OCI-LY1 (cell line): ENCODE data around the gene SGMS2.

Experiments
- H2AFZ ChIP-seq: fragments of 200-600 bp; sonication (generic), shearing (Covaris generic); 2 replicates; pipeline ENCODE4 v1.6.0; 2014; ENCODE audit warnings: antibody characterized with exemption, mild to moderate bottlenecking, low read length
- H3F3A ChIP-seq: fragments of 200-600 bp; sonication (generic), shearing (Covaris generic); 2 replicates; pipeline ENCODE4 v1.6.0; 2014; ENCODE audit warnings: mild to moderate bottlenecking, antibody characterized with exemption, low read length, moderate library complexity; ENCODE audit not compliant: insufficient read depth
- H3K27ac ChIP-seq: fragments of 200-600 bp; sonication (generic); 2 replicates; pipeline ENCODE4 v1.5.1; 2014; ENCODE audit warnings: low read length, mixed run types, mild to moderate bottlenecking, low read depth; ENCODE audit not compliant: poor library complexity, severe bottlenecking
- H3K27me3 ChIP-seq: fragments of 200-600 bp; sonication (generic); 2 replicates; pipeline ENCODE4 v1.6.0; 2014; ENCODE audit warnings: antibody characterized with exemption, mild to moderate bottlenecking, low read length, moderate library complexity; ENCODE audit not compliant: insufficient read depth
- H3K36me3 ChIP-seq: fragments of 200-600 bp; sonication (generic); 2 replicates; pipeline ENCODE4 v1.6.1; 2014; ENCODE audit warnings: mild to moderate bottlenecking, antibody characterized with exemption, low read length, moderate library complexity, mixed read lengths; ENCODE audit not compliant: insufficient read depth
- H3K4me1 ChIP-seq: fragments of 200-600 bp; sonication (generic); 2 replicates; pipeline ENCODE4 v1.5.1; 2014; ENCODE audit warnings: mild to moderate bottlenecking, low read length, moderate library complexity; ENCODE audit not compliant: insufficient read depth, severe bottlenecking
- H3K4me2 ChIP-seq: fragments of 200-600 bp; sonication (generic), shearing (Covaris generic); 2 replicates; pipeline ENCODE4 v1.6.1; 2014; ENCODE audit warnings: low read length
- H3K4me3 ChIP-seq: fragments of 200-600 bp; sonication (generic); 2 replicates; pipeline ENCODE4 v1.5.1; 2014; ENCODE audit warnings: low read length, low read depth, mild to moderate bottlenecking, mixed read lengths; ENCODE audit not compliant: poor library complexity, severe bottlenecking
- H3K79me2 ChIP-seq: fragments of 200-600 bp; shearing (Covaris generic); 2 replicates; pipeline ENCODE4 v1.6.1; 2016; ENCODE audit warnings: mixed run types, low read length, mixed read lengths; ENCODE audit not compliant: insufficient read depth
- H3K9ac ChIP-seq: fragments of 200-600 bp; sonication (generic), shearing (Covaris generic); 2 replicates; pipeline ENCODE4 v1.6.1; 2014; ENCODE audit warnings: mild to moderate bottlenecking, low read length, mixed read lengths
- H3K9me2 ChIP-seq: fragments of 200-600 bp; sonication (generic), shearing (Covaris generic); 2 replicates; pipeline ENCODE4 v1.6.1; 2014; ENCODE audit warnings: low read depth, mild to moderate bottlenecking, low read length, mixed read lengths
- H3K9me3 ChIP-seq: fragments of 200-600 bp; shearing (Covaris generic); 2 replicates; pipeline ENCODE4 v1.6.1; 2014; ENCODE audit warnings: low read length, mixed read lengths
- H4K20me1 ChIP-seq: fragments of 200-600 bp; sonication (generic), shearing (Covaris generic); 2 replicates; pipeline ENCODE4 v1.6.0; 2016; ENCODE audit warnings: mild to moderate bottlenecking, low read length; ENCODE audit not compliant: insufficient read depth
- EZH2 ChIP-seq: fragments of 200-600 bp; sonication (generic), shearing (Covaris generic); IDR thresholded peaks from 2 replicates; pipeline ENCODE4 v1.8.0; 2017; ENCODE audit warnings: borderline replicate concordance, mixed run types, mild to moderate bottlenecking, antibody characterized with exemption, low read length, moderate library complexity, mixed read lengths
- TF ChIP-seq, protein P1 (sequence below): fragments of 200-600 bp; sonication (generic), shearing (Covaris generic); IDR thresholded peaks from 2 replicates; pipeline ENCODE4 v1.5.1; 2017; ENCODE audit warnings: mild to moderate bottlenecking, antibody characterized with exemption, low read length, moderate library complexity, mixed read lengths

The SGMS2 gene

DNA sequence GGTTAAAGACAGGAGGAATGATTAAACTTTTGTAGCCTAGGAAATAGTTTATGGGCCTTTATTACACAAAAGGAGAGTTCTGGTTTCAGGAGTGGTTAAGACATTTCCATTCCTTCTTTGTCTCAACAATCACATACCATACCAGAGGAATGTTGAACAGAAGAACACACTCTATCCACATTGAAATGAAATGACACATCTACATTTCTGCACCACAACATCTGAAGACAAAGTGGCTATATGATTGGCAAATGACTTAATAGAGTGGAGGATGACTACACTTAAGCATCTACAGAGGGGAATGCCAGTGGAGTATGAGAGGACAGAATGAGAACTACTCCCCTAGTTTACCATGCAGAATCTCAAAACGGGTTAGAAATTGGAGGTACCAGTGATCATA lies 114.6 kb downstream of the SGMS2 start:
- TF ChIP-seq, protein P1, sequence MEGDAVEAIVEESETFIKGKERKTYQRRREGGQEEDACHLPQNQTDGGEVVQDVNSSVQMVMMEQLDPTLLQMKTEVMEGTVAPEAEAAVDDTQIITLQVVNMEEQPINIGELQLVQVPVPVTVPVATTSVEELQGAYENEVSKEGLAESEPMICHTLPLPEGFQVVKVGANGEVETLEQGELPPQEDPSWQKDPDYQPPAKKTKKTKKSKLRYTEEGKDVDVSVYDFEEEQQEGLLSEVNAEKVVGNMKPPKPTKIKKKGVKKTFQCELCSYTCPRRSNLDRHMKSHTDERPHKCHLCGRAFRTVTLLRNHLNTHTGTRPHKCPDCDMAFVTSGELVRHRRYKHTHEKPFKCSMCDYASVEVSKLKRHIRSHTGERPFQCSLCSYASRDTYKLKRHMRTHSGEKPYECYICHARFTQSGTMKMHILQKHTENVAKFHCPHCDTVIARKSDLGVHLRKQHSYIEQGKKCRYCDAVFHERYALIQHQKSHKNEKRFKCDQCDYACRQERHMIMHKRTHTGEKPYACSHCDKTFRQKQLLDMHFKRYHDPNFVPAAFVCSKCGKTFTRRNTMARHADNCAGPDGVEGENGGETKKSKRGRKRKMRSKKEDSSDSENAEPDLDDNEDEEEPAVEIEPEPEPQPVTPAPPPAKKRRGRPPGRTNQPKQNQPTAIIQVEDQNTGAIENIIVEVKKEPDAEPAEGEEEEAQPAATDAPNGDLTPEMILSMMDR: no peak
- TF ChIP-seq EZH2: no peak
- Histone ChIP-seq H3K79me2 (no peaks in the 10 kb centered on the region), H3K4me2 (no peak overlapping the region), H3K27me3 (no peaks in the 10 kb centered on the region), H3K4me3 (no peak overlapping the region), H3K9ac (no peak overlapping the region), H3K4me1 (no peaks in the 10 kb centered on the region), H3K36me3 (peaks cover 14% of the 10 kb centered on the region), H3K9me3 (no peaks in the 10 kb centered on the region), H4K20me1 (no peaks in the 10 kb centered on the region), H3K27ac (no peak overlapping the region), H3K9me2 (no peaks in the 10 kb centered on the region), H3F3A (no peaks in the 10 kb centered on the region), H2AFZ (no peak overlapping the region)

DNA sequence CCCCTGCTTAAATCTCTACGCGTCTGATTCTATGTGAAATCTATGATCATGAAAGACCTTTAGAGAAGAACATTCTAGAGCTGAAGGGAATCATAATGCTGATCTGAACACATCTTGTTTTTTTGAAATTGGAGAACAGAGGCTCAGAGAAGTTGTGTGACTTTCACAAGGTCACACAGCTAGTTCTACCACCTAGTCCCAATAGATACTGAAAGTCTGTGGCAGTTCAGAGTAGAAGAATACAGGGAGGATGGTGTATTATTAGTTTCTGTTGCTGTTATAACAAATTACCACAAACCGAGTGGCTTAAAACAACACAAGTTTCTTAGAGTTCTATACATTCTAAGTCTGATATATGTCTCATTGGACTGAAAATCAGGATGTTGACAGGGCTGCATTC lies 121.1 kb downstream of the SGMS2 start:
- Histone ChIP-seq H3K4me1 (no peaks in the 10 kb centered on the region), H3K4me3 (no peak overlapping the region), H2AFZ (no peak overlapping the region), H4K20me1 (no peaks in the 10 kb centered on the region), H3F3A (no peaks in the 10 kb centered on the region), H3K27ac (no peak overlapping the region), H3K9me2 (no peaks in the 10 kb centered on the region), H3K79me2 (no peaks in the 10 kb centered on the region), H3K9me3 (no peaks in the 10 kb centered on the region), H3K27me3 (no peaks in the 10 kb centered on the region), H3K9ac (no peak overlapping the region), H3K36me3 (peaks cover 37% of the 10 kb centered on the region), H3K4me2 (no peak overlapping the region)
- TF ChIP-seq, protein P1: no peak
- no peak for TF ChIP-seq EZH2

DNA sequence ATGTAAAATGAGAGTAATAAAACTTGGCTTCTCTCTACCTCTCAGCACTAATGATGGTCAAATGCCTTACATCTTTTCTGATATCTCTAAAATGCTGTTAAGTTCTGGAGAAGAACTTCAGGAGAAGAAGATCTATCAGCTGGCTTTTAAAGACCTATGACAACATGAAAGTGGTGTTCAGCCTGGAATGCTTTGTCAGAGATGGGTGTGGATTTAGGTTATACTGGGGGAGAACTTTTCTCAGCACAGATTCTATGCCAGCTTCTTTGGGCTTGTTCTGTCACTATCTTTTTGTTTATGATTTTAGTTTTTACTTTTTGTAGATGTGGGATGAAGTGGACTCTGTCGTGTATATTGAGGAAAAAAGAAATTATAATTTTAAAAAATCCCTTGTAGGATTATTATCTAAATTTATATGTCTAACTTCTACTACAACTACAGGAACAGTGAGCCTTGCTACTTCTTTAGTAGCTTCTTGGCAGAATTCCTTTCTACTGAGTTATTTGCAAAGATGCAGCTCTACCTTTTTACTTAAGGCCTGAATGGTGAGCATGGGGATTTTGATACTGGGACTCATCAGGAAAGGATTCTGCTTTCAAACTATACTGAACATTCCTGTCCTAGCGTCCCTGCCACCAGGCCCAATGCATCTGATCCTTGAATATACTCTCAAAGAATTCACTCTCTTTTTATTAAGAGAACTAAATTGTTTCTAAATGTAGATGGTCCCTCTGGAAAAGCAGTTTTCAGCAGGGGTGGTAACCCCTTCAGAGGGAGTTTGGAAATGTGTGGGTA lies 126.2 kb downstream of the SGMS2 start:
- H3K9me3 ChIP-seq: no peaks in the 10 kb centered on the region
- H3K4me1 ChIP-seq: no peaks in the 10 kb centered on the region
- H3K4me2 ChIP-seq: no peak overlapping the region
- no peaks in the 10 kb centered on the region for H3K79me2 ChIP-seq
- peaks cover 46% of the 10 kb centered on the region for H3K36me3 ChIP-seq
- H3F3A ChIP-seq: no peaks in the 10 kb centered on the region
- TF ChIP-seq, protein P1: no peak
- no peak overlapping the region for H3K27ac ChIP-seq
- H3K9me2 ChIP-seq: no peaks in the 10 kb centered on the region
- H4K20me1 ChIP-seq: no peaks in the 10 kb centered on the region
- H2AFZ ChIP-seq: no peak overlapping the region
- H3K9ac ChIP-seq: no peak overlapping the region
- H3K27me3 ChIP-seq: no peaks in the 10 kb centered on the region
- no peak overlapping the region for H3K4me3 ChIP-seq
